OCI-LY1 (cell line): Measurements from ENCODE around the gene NUP133.

Experiments used
- H2AFZ ChIP-seq: fragments of 200-600 bp; sonication (generic), shearing (Covaris generic); 2 replicates; pipeline ENCODE4 v1.6.0; 2014; ENCODE audit warnings: antibody characterized with exemption, mild to moderate bottlenecking, low read length
- H3F3A ChIP-seq: fragments of 200-600 bp; sonication (generic), shearing (Covaris generic); 2 replicates; pipeline ENCODE4 v1.6.0; 2014; ENCODE audit warnings: mild to moderate bottlenecking, antibody characterized with exemption, low read length, moderate library complexity; ENCODE audit not compliant: insufficient read depth
- H3K27ac ChIP-seq: fragments of 200-600 bp; sonication (generic); 2 replicates; pipeline ENCODE4 v1.5.1; 2014; ENCODE audit warnings: low read length, mixed run types, mild to moderate bottlenecking, low read depth; ENCODE audit not compliant: poor library complexity, severe bottlenecking
- H3K27me3 ChIP-seq: fragments of 200-600 bp; sonication (generic); 2 replicates; pipeline ENCODE4 v1.6.0; 2014; ENCODE audit warnings: antibody characterized with exemption, mild to moderate bottlenecking, low read length, moderate library complexity; ENCODE audit not compliant: insufficient read depth
- H3K36me3 ChIP-seq: fragments of 200-600 bp; sonication (generic); 2 replicates; pipeline ENCODE4 v1.6.1; 2014; ENCODE audit warnings: mild to moderate bottlenecking, antibody characterized with exemption, low read length, moderate library complexity, mixed read lengths; ENCODE audit not compliant: insufficient read depth
- H3K4me1 ChIP-seq: fragments of 200-600 bp; sonication (generic); 2 replicates; pipeline ENCODE4 v1.5.1; 2014; ENCODE audit warnings: mild to moderate bottlenecking, low read length, moderate library complexity; ENCODE audit not compliant: insufficient read depth, severe bottlenecking
- H3K4me2 ChIP-seq: fragments of 200-600 bp; sonication (generic), shearing (Covaris generic); 2 replicates; pipeline ENCODE4 v1.6.1; 2014; ENCODE audit warnings: low read length
- H3K4me3 ChIP-seq: fragments of 200-600 bp; sonication (generic); 2 replicates; pipeline ENCODE4 v1.5.1; 2014; ENCODE audit warnings: low read length, low read depth, mild to moderate bottlenecking, mixed read lengths; ENCODE audit not compliant: poor library complexity, severe bottlenecking
- H3K79me2 ChIP-seq: fragments of 200-600 bp; shearing (Covaris generic); 2 replicates; pipeline ENCODE4 v1.6.1; 2016; ENCODE audit warnings: mixed run types, low read length, mixed read lengths; ENCODE audit not compliant: insufficient read depth
- H3K9ac ChIP-seq: fragments of 200-600 bp; sonication (generic), shearing (Covaris generic); 2 replicates; pipeline ENCODE4 v1.6.1; 2014; ENCODE audit warnings: mild to moderate bottlenecking, low read length, mixed read lengths
- H3K9me2 ChIP-seq: fragments of 200-600 bp; sonication (generic), shearing (Covaris generic); 2 replicates; pipeline ENCODE4 v1.6.1; 2014; ENCODE audit warnings: low read depth, mild to moderate bottlenecking, low read length, mixed read lengths
- H3K9me3 ChIP-seq: fragments of 200-600 bp; shearing (Covaris generic); 2 replicates; pipeline ENCODE4 v1.6.1; 2014; ENCODE audit warnings: low read length, mixed read lengths
- H4K20me1 ChIP-seq: fragments of 200-600 bp; sonication (generic), shearing (Covaris generic); 2 replicates; pipeline ENCODE4 v1.6.0; 2016; ENCODE audit warnings: mild to moderate bottlenecking, low read length; ENCODE audit not compliant: insufficient read depth
- CTCF ChIP-seq: fragments of 200-600 bp; sonication (generic), shearing (Covaris generic); IDR thresholded peaks from 2 replicates; pipeline ENCODE4 v1.5.1; 2017; ENCODE audit warnings: mild to moderate bottlenecking, antibody characterized with exemption, low read length, moderate library complexity, mixed read lengths
- EZH2 ChIP-seq: fragments of 200-600 bp; sonication (generic), shearing (Covaris generic); IDR thresholded peaks from 2 replicates; pipeline ENCODE4 v1.8.0; 2017; ENCODE audit warnings: borderline replicate concordance, mixed run types, mild to moderate bottlenecking, antibody characterized with exemption, low read length, moderate library complexity, mixed read lengths

The NUP133 gene

GRCh38 chr1:229410370-229410691 is 97.8 kb downstream of the NUP133 start:
- H3K9me3 ChIP-seq: no peaks in the 10 kb centered on the region
- H3K27me3 ChIP-seq: 0 out of 2 replicates have a peak, but pooled peaks cover 5% of the 10 kb centered on the region
- H2AFZ ChIP-seq: no peak overlapping the region
- H3K27ac ChIP-seq: no peak overlapping the region
- no peak for TF ChIP-seq EZH2
- TF ChIP-seq CTCF: no peak
- H3K4me2 ChIP-seq: no peak overlapping the region
- no peaks in the 10 kb centered on the region for H3K9me2 ChIP-seq
- H3K9ac ChIP-seq: no peak overlapping the region
- H4K20me1 ChIP-seq: no peaks in the 10 kb centered on the region
- H3F3A ChIP-seq: no peaks in the 10 kb centered on the region
- H3K4me1 ChIP-seq: no peaks in the 10 kb centered on the region
- H3K36me3 ChIP-seq: no peaks in the 10 kb centered on the region
- no peak overlapping the region for H3K4me3 ChIP-seq
- H3K79me2 ChIP-seq: no peaks in the 10 kb centered on the region

GRCh38 chr1:229409616-229410369 is 98.3 kb downstream of the NUP133 start:
- Histone ChIP-seq H3K9me2 (no peaks in the 10 kb centered on the region), H3K4me3 (no peak overlapping the region), H4K20me1 (no peaks in the 10 kb centered on the region), H3F3A (no peaks in the 10 kb centered on the region), H3K27me3 (0 out of 2 replicates have a peak, but pooled peaks cover 5% of the 10 kb centered on the region), H3K4me1 (no peaks in the 10 kb centered on the region), H3K36me3 (no peaks in the 10 kb centered on the region), H3K9me3 (no peaks in the 10 kb centered on the region), H3K27ac (no peak overlapping the region), H2AFZ (no peak overlapping the region), H3K79me2 (no peaks in the 10 kb centered on the region), H3K9ac (no peak overlapping the region), H3K4me2 (no peak overlapping the region)
- no peak for TF ChIP-seq EZH2
- no peak for TF ChIP-seq CTCF

DNA sequence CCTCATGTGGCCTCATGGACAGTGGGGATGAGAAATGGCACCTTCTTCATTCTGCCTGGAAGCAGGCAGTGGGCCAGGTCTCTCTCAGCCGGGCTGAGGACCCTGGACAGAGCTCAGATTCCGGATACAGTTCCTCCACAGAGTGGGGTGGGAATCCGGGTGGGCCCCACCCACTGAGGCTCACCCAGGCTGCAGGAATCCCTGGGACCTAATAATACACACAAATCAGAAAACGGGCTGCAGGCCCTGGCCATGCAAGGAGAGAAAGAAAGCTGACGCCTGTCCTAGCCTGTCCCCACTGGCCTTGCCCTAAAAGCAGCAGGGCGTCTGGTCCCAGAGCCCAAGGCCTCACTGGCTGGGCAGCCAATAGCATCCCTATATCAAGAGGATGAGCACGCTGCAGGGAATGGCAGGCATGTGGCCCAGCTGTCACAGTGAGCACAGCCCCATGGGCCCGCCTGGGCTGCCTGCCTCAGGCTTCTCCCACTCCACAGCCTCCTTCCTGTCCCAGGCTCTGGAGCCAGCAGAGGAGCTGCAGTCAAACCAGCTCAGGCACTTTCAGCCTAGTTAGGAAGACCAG is 99.6 kb downstream of the NUP133 start:
- TF ChIP-seq CTCF: no peak
- no peak for TF ChIP-seq EZH2
- no peaks in the 10 kb centered on the region for H3F3A ChIP-seq
- H3K9ac ChIP-seq: no peak overlapping the region
- no peak overlapping the region for H3K4me2 ChIP-seq
- no peak overlapping the region for H2AFZ ChIP-seq
- H3K4me3 ChIP-seq: no peak overlapping the region
- no peaks in the 10 kb centered on the region for H3K79me2 ChIP-seq
- H3K27me3 ChIP-seq: peaks cover 9% of the 10 kb centered on the region; the same call in 1 of the 2 replicates
- H3K36me3 ChIP-seq: no peaks in the 10 kb centered on the region
- no peaks in the 10 kb centered on the region for H3K9me3 ChIP-seq
- H3K9me2 ChIP-seq: no peaks in the 10 kb centered on the region
- no peaks in the 10 kb centered on the region for H4K20me1 ChIP-seq
- no peak overlapping the region for H3K27ac ChIP-seq
- H3K4me1 ChIP-seq: no peaks in the 10 kb centered on the region
